Fibroblast of skin of right biceps (primary cell): ENCODE data around the gene MS4A5.

Experiments
- DNase-seq: peaks from one replicate; pipeline ENCODE4 v3.0.0-alpha.2; 2013

The MS4A5 gene

GRCh38 chr11:60485987-60486386, 56.6 kb downstream of the MS4A5 start:
- DNase-seq: no peak

DNA sequence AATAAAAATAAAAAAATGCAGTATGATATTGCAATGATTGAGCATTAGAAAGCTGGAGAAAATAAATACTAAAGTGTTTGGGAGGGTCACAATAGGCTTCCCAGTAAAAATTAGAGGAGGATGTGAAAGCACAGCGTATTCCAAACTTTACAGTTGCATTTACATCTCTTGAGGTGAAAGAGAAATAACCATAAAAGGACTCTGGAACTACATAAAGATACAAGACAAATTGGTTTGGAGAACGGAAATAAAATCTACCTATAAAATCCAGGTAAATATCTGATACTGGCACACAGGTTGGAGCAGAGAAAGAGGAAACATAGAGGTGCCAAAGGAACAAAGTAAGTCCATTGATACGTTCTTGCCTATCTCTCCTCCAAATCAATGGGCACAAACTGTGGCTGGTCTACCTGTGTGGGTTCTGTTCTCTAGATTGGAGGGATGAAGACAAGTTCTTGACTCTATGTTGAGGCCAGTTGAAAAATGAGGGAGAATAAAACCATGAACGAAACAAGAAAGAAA, 63.2 kb downstream of the MS4A5 start, which contains the start of gene MS4A12:
TSS of gene MS4A12 (plus strand) at position 291 of the 522 bp plus-strand sequence. CDS start 4,541 bp downstream, outside the sequence.
- no peak for DNase-seq

GRCh38 chr11:60493454-60493853, 64.1 kb downstream of the MS4A5 start:
- no peak for DNase-seq
